IMR-90 (cell line): ENCODE results near the gene WWC2. TPM values are rescaled to one million over a fixed set of nuclear protein-coding genes. Genes with fewer than 3 reads are reported as not detected.

Experiments used
- ATAC-seq: fragments of 200-7000 bp; cut with Tn5 transposase; 2 replicates; pipeline ENCODE4 v1.9.1; 2020; ENCODE audit warnings: low read depth, mild to moderate bottlenecking, moderate library complexity
- BruUV-seq: library from RNA; stranded (reverse); fragments of 400-500 nt; replicated peaks from 2 replicates; lab custom pipeline; 2021; lab: Mats Ljungman, UMichigan
- CTCF ChIA-PET: fragments of 300-600 bp; formaldehyde crosslinking; extraction: SDS; loops from one replicate; lab custom pipeline; 2021; ENCODE audit warnings: antibody characterized with exemption; lab: Yijun Ruan, JAX
- POLR2A ChIA-PET: fragments of 300-600 bp; sonication (Branson Sonifier 250); formaldehyde crosslinking; loops from one replicate; lab custom pipeline; 2022; ENCODE audit warnings: antibody characterized with exemption; ENCODE audit not compliant: unreplicated experiment; lab: Charles Lee
- DNase-seq: peaks from one replicate; pipeline ENCODE4 v3.0.0; 2013
- H2AFZ ChIP-seq: replicated peaks from 2 replicates; pipeline ENCODE3; 2013; ENCODE audit warnings: low read length, mild to moderate bottlenecking; ENCODE audit not compliant: poor library complexity
- H2AK5ac ChIP-seq: 2 replicates; pipeline ENCODE4 v1.6.1; 2013; ENCODE audit warnings: low read depth, low read length, inconsistent platforms
- H2AK9ac ChIP-seq: replicated peaks from 2 replicates; pipeline ENCODE3; 2013; ENCODE audit warnings: mild to moderate bottlenecking, low read depth, low read length, moderate library complexity; ENCODE audit not compliant: poor library complexity
- H2BK120ac ChIP-seq: 2 replicates; pipeline ENCODE4 v1.6.1; 2013; ENCODE audit warnings: low read depth, low read length, inconsistent platforms
- H2BK15ac ChIP-seq: 3 replicates; pipeline ENCODE4 v1.6.1; 2013; ENCODE audit warnings: low read depth, low read length, inconsistent platforms
- H2BK20ac ChIP-seq: 2 replicates; pipeline ENCODE4 v1.6.1; 2013; ENCODE audit warnings: low read depth, mild to moderate bottlenecking, inconsistent platforms, low read length, moderate library complexity
- H2BK5ac ChIP-seq: 2 replicates; pipeline ENCODE4 v1.6.1; 2013; ENCODE audit warnings: mild to moderate bottlenecking, low read depth, low read length, inconsistent platforms; ENCODE audit not compliant: poor library complexity, severe bottlenecking
- H3K14ac ChIP-seq: replicated peaks from 2 replicates; pipeline ENCODE4 v1.6.1; 2013; ENCODE audit warnings: low read depth, low read length, inconsistent platforms
- H3K18ac ChIP-seq: 2 replicates; pipeline ENCODE4 v1.6.1; 2013; ENCODE audit warnings: low read depth, low read length, control low read depth
- H3K23ac ChIP-seq: 2 replicates; pipeline ENCODE4 v1.6.1; 2013; ENCODE audit warnings: low read depth, low read length, inconsistent platforms
- H3K27ac ChIP-seq: 2 replicates; pipeline ENCODE4 v1.5.1; 2013; ENCODE audit warnings: mild to moderate bottlenecking, control low read depth, low read length; ENCODE audit not compliant: insufficient read depth
- H3K27me3 ChIP-seq: 2 replicates; pipeline ENCODE4 v1.6.1; 2013; ENCODE audit warnings: low read length; ENCODE audit not compliant: control insufficient read depth, insufficient read depth
- H3K36me3 ChIP-seq: 2 replicates; pipeline ENCODE4 v1.6.1; 2013; ENCODE audit warnings: low read length, mixed read lengths; ENCODE audit not compliant: control insufficient read depth, insufficient read depth
- H3K4ac ChIP-seq: 2 replicates; pipeline ENCODE4 v1.6.1; 2013; ENCODE audit warnings: low read depth, low read length, inconsistent platforms
- H3K4me1 ChIP-seq: 2 replicates; pipeline ENCODE4 v1.6.1; 2013; ENCODE audit warnings: low read length, mixed read lengths; ENCODE audit not compliant: control insufficient read depth, insufficient read depth
- H3K4me2 ChIP-seq: 2 replicates; pipeline ENCODE4 v1.6.1; 2013; ENCODE audit warnings: low read depth, mild to moderate bottlenecking, control low read depth, low read length, moderate library complexity
- H3K4me3 ChIP-seq: 2 replicates; pipeline ENCODE4 v1.5.1; 2013; ENCODE audit warnings: low read depth, mild to moderate bottlenecking, control low read depth, low read length, moderate library complexity; ENCODE audit not compliant: insufficient read depth
- H3K56ac ChIP-seq: 2 replicates; pipeline ENCODE4 v1.6.1; 2013; ENCODE audit warnings: low read length, inconsistent platforms; ENCODE audit not compliant: insufficient read depth; ENCODE audit errors: extremely low read depth
- H3K79me1 ChIP-seq, 2 experiments: 2 replicates each; pipeline ENCODE4 v1.6.1; 2013; ENCODE audit warnings: low read length in 2 of 2, inconsistent platforms in 1 of 2, low read depth in 1 of 2
- H3K9ac ChIP-seq: 2 replicates; pipeline ENCODE4 v1.6.1; 2013; ENCODE audit warnings: low read depth, low read length, control low read depth
- H3K9me1 ChIP-seq: 2 replicates; pipeline ENCODE4 v1.6.1; 2013; ENCODE audit warnings: low read length, inconsistent platforms; ENCODE audit not compliant: insufficient read depth
- H3K9me3 ChIP-seq: 2 replicates; pipeline ENCODE4 v1.6.1; 2013; ENCODE audit warnings: low read length; ENCODE audit not compliant: control insufficient read depth, insufficient read depth
- H4K20me1 ChIP-seq: 2 replicates; pipeline ENCODE4 v1.6.1; 2013; ENCODE audit warnings: low read length, inconsistent platforms; ENCODE audit not compliant: insufficient read depth
- H4K5ac ChIP-seq: 2 replicates; pipeline ENCODE4 v1.6.1; 2013; ENCODE audit warnings: mild to moderate bottlenecking, low read depth, low read length, control low read depth
- H4K8ac ChIP-seq, 2 experiments: 2 replicates each; pipeline ENCODE4 v1.6.1; 2013; ENCODE audit warnings: low read depth in 2 of 2, low read length in 2 of 2, control low read depth in 1 of 2, inconsistent platforms in 1 of 2
- H4K91ac ChIP-seq: 2 replicates; pipeline ENCODE4 v1.6.1; 2013; ENCODE audit warnings: low read depth, low read length, inconsistent platforms; ENCODE audit not compliant: insufficient read depth
- BHLHE40 ChIP-seq: fragments of 150-350 bp; IDR thresholded peaks from 2 replicates; pipeline ENCODE4 v1.6.1; 2016; ENCODE audit warnings: mild to moderate bottlenecking, low read depth, low read length
- CEBPB ChIP-seq: IDR thresholded peaks from 2 replicates; pipeline ENCODE4 v1.6.1; 2012; ENCODE audit warnings: low read depth, low read length, improper control_type of control experiment
- CHD1 ChIP-seq: IDR thresholded peaks from 2 replicates; pipeline ENCODE4 v1.6.1; 2012; ENCODE audit warnings: low read depth, low read length, improper control_type of control experiment
- CTCF ChIP-seq: conservative IDR thresholded peaks from 2 replicates; pipeline ENCODE4 v1.5.1; 2012; ENCODE audit warnings: mild to moderate bottlenecking, low read depth, low read length, improper control_type of control experiment
- ELK1 ChIP-seq: fragments of 150-350 bp; IDR thresholded peaks from 2 replicates; pipeline ENCODE4 v1.6.1; 2016; ENCODE audit warnings: low read depth, mild to moderate bottlenecking, low read length, moderate library complexity, borderline replicate concordance
- FOS ChIP-seq: fragments of 150-350 bp; IDR thresholded peaks from 2 replicates; pipeline ENCODE4 v1.6.1; 2016; ENCODE audit warnings: low read depth, low read length
- MAFK ChIP-seq: IDR thresholded peaks from 2 replicates; pipeline ENCODE4 v1.6.1; 2012; ENCODE audit warnings: low read depth, low read length, improper control_type of control experiment
- MAZ ChIP-seq: IDR thresholded peaks from 2 replicates; pipeline ENCODE4 v1.6.1; 2012; ENCODE audit warnings: low read depth, mild to moderate bottlenecking, low read length, improper control_type of control experiment, moderate library complexity, borderline replicate concordance
- MXI1 ChIP-seq: IDR thresholded peaks from 2 replicates; pipeline ENCODE4 v1.6.1; 2012; ENCODE audit warnings: low read depth, mild to moderate bottlenecking, low read length, moderate library complexity, borderline replicate concordance
- NFE2L2 ChIP-seq: fragments of 150-350 bp; IDR thresholded peaks from 2 replicates; pipeline ENCODE4 v1.6.1; 2016; ENCODE audit warnings: low read depth, mild to moderate bottlenecking, low read length
- POLR2A ChIP-seq: IDR thresholded peaks from 2 replicates; pipeline ENCODE4 v1.6.1; 2012; ENCODE audit warnings: mild to moderate bottlenecking, low read depth, low read length
- RAD21 ChIP-seq: IDR thresholded peaks from 2 replicates; pipeline ENCODE4 v1.6.1; 2012; ENCODE audit warnings: low read length, improper control_type of control experiment
- RCOR1 ChIP-seq: IDR thresholded peaks from 2 replicates; pipeline ENCODE4 v1.6.1; 2012; ENCODE audit warnings: mild to moderate bottlenecking, low read length, improper control_type of control experiment; ENCODE audit not compliant: insufficient replicate concordance
- RFX5 ChIP-seq: IDR thresholded peaks from 2 replicates; pipeline ENCODE4 v1.8.0; 2012; ENCODE audit warnings: low read depth, mild to moderate bottlenecking, low read length, moderate library complexity
- SMC3 ChIP-seq: fragments of 150-350 bp; IDR thresholded peaks from 2 replicates; pipeline ENCODE4 v1.6.1; 2016; ENCODE audit warnings: low read depth, mild to moderate bottlenecking, antibody characterized with exemption, low read length, moderate library complexity
- USF2 ChIP-seq: fragments of 150-350 bp; IDR thresholded peaks from 2 replicates; pipeline ENCODE4 v1.6.1; 2017; ENCODE audit warnings: mild to moderate bottlenecking, antibody characterized with exemption, low read length, low read depth
- WGBS, 2 experiments: methylation state at CpG; one replicate each; pipeline versions ENCODE4 v1.1.5 to v1.1.7; 2013; ENCODE audit warnings: missing lambda C conversion rate in 2 of 2; ENCODE audit not compliant: insufficient read length in 1 of 2; ENCODE audit errors: extremely low coverage in 2 of 2; 5-methylcytosine and 5-hydroxymethylcytosine counted together
- dilution Hi-C: fragments of 300-500 bp; cut with HindIII; formaldehyde crosslinking; loops from one replicate; pipeline ENCODE4 v1.14.3; 2018; ENCODE audit warnings: low sequenced_read_pairs; ENCODE audit not compliant: unreplicated experiment
- in situ Hi-C: fragments of 300-500 bp; cut with MboI; formaldehyde crosslinking; loops from 3 replicates; pipeline ENCODE4 v1.14.3; 2019; ENCODE audit warnings: low sequenced_read_pairs, inconsistent platforms, mixed read lengths
- intact Hi-C: fragments of 100-400 bp; cut with micrococcal nuclease; formaldehyde crosslinking; loops from 2 replicates; pipeline ENCODE4 v1.10.0; 2022
- polyA plus RNA-seq, 3 experiments: library from polyadenylated mRNA; depleted of rRNA; stranded (reverse); fragments of >200 nt; gene quantifications; 2 replicates each; pipeline ENCODE4 v1.2.3, GENCODE V29; 2012; ENCODE audit warnings: low replicate concordance in 1 of 3
- total RNA-seq: library from RNA; depleted of rRNA; stranded (reverse); fragments of >200 nt; gene quantifications from 2 replicates; pipeline ENCODE4 v1.2.3, GENCODE V29; 2012

Gene WWC2
- total and polyA plus RNA-seq, 2 of the 4 experiments (the other 2 are of a cell fraction) = 26.6 to 27.4 TPM

- Histone ChIP-seq H3K23ac (no peak overlapping the region), H2AK5ac (no peak overlapping the region), H3K4me3 (no peak overlapping the region), H2AFZ (no peak overlapping the region), H2BK120ac (no peak overlapping the region), H2BK5ac (no peak overlapping the region), H3K9ac (no peak overlapping the region), H3K4me2 (no peak overlapping the region), H4K20me1 (peaks cover 4% of the 10 kb centered on the region; the same call in 1 of the 2 replicates), H3K36me3 (peaks cover 43% of the 10 kb centered on the region), H4K5ac (no peak overlapping the region), H3K56ac (no peak overlapping the region), H2BK20ac (no peak overlapping the region), H3K4me1 (peaks cover 10% of the 10 kb centered on the region), H3K27ac (no peak overlapping the region), H4K8ac (no peak overlapping the region), H3K14ac (no peak overlapping the region), H3K9me1 (peaks cover 21% of the 10 kb centered on the region), H3K79me1 (peaks cover 0 to 17% of the 10 kb centered on the region in 2 experiments; a peak in 2 of 4 replicates), H2AK9ac (no peak overlapping the region), H4K91ac (no peak overlapping the region; the same call in 1 of the 2 replicates), H3K4ac (no peak overlapping the region), H2BK15ac (no peak overlapping the region), H3K27me3 (no peaks in the 10 kb centered on the region), H3K9me3 (no peaks in the 10 kb centered on the region), H3K18ac (no peak overlapping the region)
- intact Hi-C loops (no loop called here), dilution Hi-C loops (no loop called here), in situ Hi-C loops (no loop called here)
- DNase-seq (no peak), ATAC-seq (no peak)
- WGBS, 2 experiments = 100% methylated on average over 1 of the region's 6 CpGs; no CpG with 5 or more reads in 1 of the 2 experiments
- no TSS peak for BruUV-seq
- ChIA-PET POLR2A (no interaction called here), CTCF (no interaction called here)
- TF ChIP-seq POLR2A (no peak), SMC3 (no peak), MAZ (no peak), MXI1 (no peak), RFX5 (no peak), NFE2L2 (no peak), BHLHE40 (no peak), FOS (no peak), MAFK (no peak), CHD1 (no peak), USF2 (no peak), CEBPB (no peak), RCOR1 (no peak), CTCF (no peak), ELK1 (no peak), RAD21 (no peak)
Measured at GRCh38 chr4:183287677-183288076, 188.6 kb downstream of the WWC2 start.
